Heart right ventricle (tissue), 16 donors: Measurements from ENCODE around the gene ZBP1. TPM values are rescaled to one million over a fixed set of nuclear protein-coding genes. Genes with fewer than 3 reads are reported as not detected.

ENCODE experiments used
- ATAC-seq, 8 donors: fragments of 200-7000 bp; cut with Tn5 transposase; one replicate each; pipeline ENCODE4 v1.9.1; 2020; ENCODE audit warnings: mild to moderate bottlenecking in 8 of 8, moderate library complexity in 8 of 8, moderate number of reproducible peaks in 1 of 8
- DNase-seq, 2 donors: peaks; one replicate each; pipeline ENCODE4 v3.0.0-alpha.2; 2020
- H3K27ac ChIP-seq, 10 donors: fragments of 200-600 bp; sonication (generic) in 2 of 10; one replicate each; pipeline versions ENCODE4 v1.5.0 to v1.8.0; 2020 to 2022; ENCODE audit warnings: mild to moderate bottlenecking in 3 of 10
- H3K27me3 ChIP-seq, 7 donors: fragments of 200-600 bp; one replicate each; pipeline ENCODE4 v1.8.0; 2021 to 2022; ENCODE audit warnings: mild to moderate bottlenecking in 2 of 7
- H3K36me3 ChIP-seq, 9 donors: fragments of 200-600 bp; sonication (generic) in 1 of 9; one replicate each; pipeline versions ENCODE4 v1.5.0 to v1.8.0; 2020 to 2022; ENCODE audit warnings: mild to moderate bottlenecking in 2 of 9
- H3K4me1 ChIP-seq, 9 donors: fragments of 200-600 bp; sonication (generic) in 1 of 9; one replicate each; pipeline versions ENCODE4 v1.5.0 to v1.8.0; 2020 to 2022; ENCODE audit warnings: mild to moderate bottlenecking in 4 of 9
- H3K4me3 ChIP-seq, 10 donors: fragments of 200-600 bp; sonication (generic) in 2 of 10; one replicate each; pipeline versions ENCODE4 v1.5.0 to v1.8.0; 2020 to 2022; ENCODE audit warnings: mild to moderate bottlenecking in 7 of 10, moderate library complexity in 2 of 10
- H3K9me3 ChIP-seq, 11 donors: fragments of 200-600 bp in 10 of 11; sonication (generic) in 2 of 11; one replicate each; pipeline versions ENCODE4 v1.5.0 to v1.8.0; 2013 to 2022; ENCODE audit warnings: mild to moderate bottlenecking in 2 of 11, control low read depth in 1 of 11, moderate library complexity in 1 of 11
- WGBS, 2 donors: extraction: QIAGEN DNeasy Blood & Tissue Kit; methylation state at CpG; one replicate each; pipeline ENCODE4 v1.1.7; 2013; ENCODE audit warnings: inconsistent platforms in 1 of 2; 5-methylcytosine and 5-hydroxymethylcytosine counted together
- intact Hi-C, 10 donors: fragments of 100-400 bp; cut with DNase I; formaldehyde crosslinking; loops; one replicate each; pipeline versions ENCODE4 v1.11.1 to v1.14.2; 2022
- polyA plus RNA-seq, 2 donors: library from polyadenylated mRNA; stranded (reverse); fragments of 200-250 nt; gene quantifications; one replicate each; pipeline ENCODE4 v1.2.3, GENCODE V29; 2013
- total RNA-seq, 10 donors: library from RNA; stranded (reverse); fragmentation: NEBNext Ultra II Directional in 3 of 10; extraction: Animal tissue kit (Norgen Biotek cat#: 25700) in 3 of 10; gene quantifications; one replicate each; pipeline versions ENCODE4 v1.2.1 to v1.2.4, GENCODE V29; 2021 to 2023
- TF ChIP-seq, protein P1 (sequence below), 9 donors: fragments of 200-600 bp; sonication (generic) in 2 of 9; IDR thresholded peaks; one replicate each; pipeline versions ENCODE4 v1.5.0 to v1.8.0; 2021 to 2022; ENCODE audit warnings: antibody characterized with exemption in 9 of 9, mild to moderate bottlenecking in 5 of 9, moderate library complexity in 1 of 9
- donor health status: Arrhythmogenic right ventricular cardiomyopathy.
- donor health status: ischemic (EF 13 %, LVEDD 7.1; RV severe dilation, severe dysfunction).
- donor health status: healthy with polysubstance abuse.
- donor health status: DM: no; HTN: yes; CAD: no.
- donor health status: DM: no; HTN: no; CAD: no.
- donor health status: ischemic (EF 25% LVEDD 6.9; RV normal size, moderate dysfunction).
- donor health status: ischemic (EF 25% LVEDD 5.7; RV mildly dilated, moderate dysfunction).
- donor health status: healthy.
- donor health status: DM: yes; HTN: yes; CAD: no.
- donor health status: Ischemic cardiomyopathy.
- donor health status: ischemic (EF 35%, LVEDD 5.7; RV mildly dilated, moderate dysfunction).
- donor health status: nonischemic (EF 11% LVEDD 7.7; RV severe dilation, severe dysfunction).
- donor health status: DM: yes; HTN: yes; CAD: no.
- donor health status: PGD.
- donor health status: ischemic (EF 29% LVEDD 5.4; RV normal size, mild dysfunction).
- donor health status: nonischemic (EF 23%, LVEDD 6.1; RV moderate dilation, normal function).

Gene ZBP1
- total and polyA plus RNA-seq, 12 donors: 0.13 to 1.2 (median 0.31) TPM; not detected in 2

GRCh38 chr20:57667388-57667787 lies 47.2 kb upstream of the ZBP1 start:
- WGBS, 2 donors: 84 to 90% methylated on average over 16 of the region's 16 CpGs
- peaks cover 0 to 6% (median 0%) of the 10 kb centered on the region in 9 donors for H3K36me3 ChIP-seq
- H3K4me1 ChIP-seq: peaks cover under 1 to 34% (median 20%) of the 10 kb centered on the region in 9 donors
- H3K9me3 ChIP-seq: no peaks in the 10 kb centered on the region
- H3K27me3 ChIP-seq: no peaks in the 10 kb centered on the region
- DNase-seq: no peak
- no peak overlapping the region for H3K27ac ChIP-seq
- H3K4me3 ChIP-seq: no peak overlapping the region
- intact Hi-C loops: no loop called here
- no peak for ATAC-seq
- TF ChIP-seq, protein P1, sequence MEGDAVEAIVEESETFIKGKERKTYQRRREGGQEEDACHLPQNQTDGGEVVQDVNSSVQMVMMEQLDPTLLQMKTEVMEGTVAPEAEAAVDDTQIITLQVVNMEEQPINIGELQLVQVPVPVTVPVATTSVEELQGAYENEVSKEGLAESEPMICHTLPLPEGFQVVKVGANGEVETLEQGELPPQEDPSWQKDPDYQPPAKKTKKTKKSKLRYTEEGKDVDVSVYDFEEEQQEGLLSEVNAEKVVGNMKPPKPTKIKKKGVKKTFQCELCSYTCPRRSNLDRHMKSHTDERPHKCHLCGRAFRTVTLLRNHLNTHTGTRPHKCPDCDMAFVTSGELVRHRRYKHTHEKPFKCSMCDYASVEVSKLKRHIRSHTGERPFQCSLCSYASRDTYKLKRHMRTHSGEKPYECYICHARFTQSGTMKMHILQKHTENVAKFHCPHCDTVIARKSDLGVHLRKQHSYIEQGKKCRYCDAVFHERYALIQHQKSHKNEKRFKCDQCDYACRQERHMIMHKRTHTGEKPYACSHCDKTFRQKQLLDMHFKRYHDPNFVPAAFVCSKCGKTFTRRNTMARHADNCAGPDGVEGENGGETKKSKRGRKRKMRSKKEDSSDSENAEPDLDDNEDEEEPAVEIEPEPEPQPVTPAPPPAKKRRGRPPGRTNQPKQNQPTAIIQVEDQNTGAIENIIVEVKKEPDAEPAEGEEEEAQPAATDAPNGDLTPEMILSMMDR (IDR thresholded peaks at IDR 0.05): no peak

DNA sequence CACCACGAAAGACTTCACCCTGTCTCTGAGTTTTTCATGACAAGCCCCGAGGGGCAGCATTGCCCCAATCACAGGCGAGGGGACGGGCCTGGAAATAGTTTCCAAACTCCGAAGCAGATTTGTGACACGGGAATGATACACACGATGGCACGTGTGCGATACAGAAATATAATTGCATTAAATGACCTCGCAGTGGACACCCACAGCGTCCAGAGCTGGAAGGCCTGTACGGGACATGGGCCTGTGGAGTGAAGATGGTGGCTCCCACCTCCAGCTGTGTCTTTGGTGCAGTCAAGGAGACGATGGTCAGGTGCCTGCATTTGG lies 46.6 kb upstream of the ZBP1 start:
- Histone ChIP-seq H3K36me3 (peaks cover 0 to 6% (median 0%) of the 10 kb centered on the region in 9 donors), H3K27ac (no peak overlapping the region), H3K4me1 (peaks cover 0 to 29% (median 14%) of the 10 kb centered on the region in 9 donors), H3K27me3 (no peaks in the 10 kb centered on the region), H3K9me3 (no peaks in the 10 kb centered on the region), H3K4me3 (no peak overlapping the region)
- WGBS, 2 donors: 83% methylated on average over 13 of the region's 13 CpGs
- intact Hi-C loops: no loop called here
- no peak for ATAC-seq
- DNase-seq: no peak
- TF ChIP-seq, protein P1 (IDR thresholded peaks at IDR 0.05): no peak

GRCh38 chr20:57666106-57666833 lies 46.0 kb upstream of the ZBP1 start:
- H3K4me1 ChIP-seq: peaks cover 0 to 29% (median 9%) of the 10 kb centered on the region in 9 donors
- no peak overlapping the region for H3K27ac ChIP-seq
- ATAC-seq (no peak), DNase-seq (no peak)
- TF ChIP-seq, protein P1 (IDR thresholded peaks at IDR 0.05): no peak
- H3K9me3 ChIP-seq: no peaks in the 10 kb centered on the region
- no peak overlapping the region for H3K4me3 ChIP-seq
- 87 to 88% methylated on average over 21 of the region's 21 CpGs for WGBS, 2 donors
- peaks cover 0 to 6% (median 0%) of the 10 kb centered on the region in 9 donors for H3K36me3 ChIP-seq
- H3K27me3 ChIP-seq: no peaks in the 10 kb centered on the region
- intact Hi-C loops: no loop called here

DNA sequence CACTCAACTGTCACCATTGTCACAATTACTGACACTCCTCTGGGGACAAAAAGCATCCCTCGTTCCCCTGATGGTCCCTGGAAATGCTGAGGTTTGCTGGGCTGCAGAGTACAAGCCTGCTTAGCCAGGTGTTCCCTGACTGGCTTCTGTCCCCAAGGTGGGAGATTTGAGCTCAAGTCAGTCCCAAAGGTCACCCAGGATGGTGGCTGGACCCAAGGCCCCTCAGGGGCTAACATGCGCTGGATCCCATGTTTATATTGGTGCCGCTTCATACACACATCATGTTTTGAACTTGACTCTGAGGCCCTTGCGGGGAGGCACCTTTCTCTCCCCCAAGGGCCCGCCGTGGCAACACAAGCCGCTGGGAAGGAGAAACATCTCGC lies 45.4 kb upstream of the ZBP1 start:
- no peak for DNase-seq
- intact Hi-C loops: no loop called here
- WGBS, 2 donors: 92 to 93% methylated on average over 8 of the region's 8 CpGs

More for the DNA sequence above, 45.4 kb upstream of the ZBP1 start:
- H3K27ac ChIP-seq: no peak overlapping the region
- H3K4me1 ChIP-seq: peaks cover 0 to 33% (median 8%) of the 10 kb centered on the region in 9 donors
- H3K9me3 ChIP-seq: no peaks in the 10 kb centered on the region
- H3K4me3 ChIP-seq: no peak overlapping the region
- TF ChIP-seq, protein P1 (IDR thresholded peaks at IDR 0.05): no peak
- H3K36me3 ChIP-seq: peaks cover 0 to 6% (median 0%) of the 10 kb centered on the region in 9 donors
- no peak for ATAC-seq
- H3K27me3 ChIP-seq: no peaks in the 10 kb centered on the region
